Liver (tissue), 9 donors: Measurements from ENCODE around the gene PTBP3. TPM values are rescaled to one million over a fixed set of nuclear protein-coding genes. Genes with fewer than 3 reads are reported as not detected.

Experiments
- DNase-seq: peaks from one replicate; pipeline ENCODE4 v3.0.0-alpha.2; 2017; ENCODE audit warnings: low spot score
- H3K27ac ChIP-seq, 2 donors: one replicate each; pipeline ENCODE4 v1.7.0; 2013; ENCODE audit warnings: inconsistent platforms in 2 of 2, low read length in 2 of 2, control low read depth in 1 of 2, low read depth in 1 of 2, mild to moderate bottlenecking in 1 of 2
- H3K27me3 ChIP-seq, 4 donors: one replicate each; pipeline versions ENCODE4 v1.6.1 to v1.7.0; 2013; ENCODE audit warnings: low read length in 3 of 4, inconsistent platforms in 1 of 4, mild to moderate bottlenecking in 1 of 4, moderate library complexity in 1 of 4; ENCODE audit not compliant: control insufficient read depth in 4 of 4, insufficient read depth in 4 of 4
- H3K36me3 ChIP-seq, 4 donors: one replicate each; pipeline versions ENCODE4 v1.6.1 to v1.7.0; 2013; ENCODE audit warnings: low read length in 3 of 4, mild to moderate bottlenecking in 3 of 4, low read depth in 1 of 4, moderate library complexity in 1 of 4; ENCODE audit not compliant: control insufficient read depth in 4 of 4, insufficient read depth in 3 of 4
- H3K4me1 ChIP-seq, 4 donors: one replicate each; pipeline versions ENCODE4 v1.6.1 to v1.7.0; 2013; ENCODE audit warnings: low read length in 3 of 4, mild to moderate bottlenecking in 3 of 4, moderate library complexity in 1 of 4; ENCODE audit not compliant: control insufficient read depth in 4 of 4, insufficient read depth in 4 of 4
- H3K4me3 ChIP-seq, 3 donors: one replicate each; pipeline versions ENCODE4 v1.6.1 to v1.7.0; 2013; ENCODE audit warnings: low read length in 3 of 3, control low read depth in 1 of 3, low read depth in 1 of 3, mild to moderate bottlenecking in 1 of 3
- H3K9ac ChIP-seq, 2 donors: one replicate each; pipeline ENCODE4 v1.7.0; 2013; ENCODE audit warnings: low read length in 2 of 2, mild to moderate bottlenecking in 2 of 2, moderate library complexity in 2 of 2, control low read depth in 1 of 2, low read depth in 1 of 2
- H3K9me3 ChIP-seq, 4 donors: one replicate each; pipeline versions ENCODE4 v1.6.1 to v1.7.0; 2013; ENCODE audit warnings: low read length in 3 of 4; ENCODE audit not compliant: control insufficient read depth in 4 of 4
- ATF3 ChIP-seq: IDR thresholded peaks from 2 replicates; pipeline ENCODE4 v1.6.1; 2016; ENCODE audit warnings: antibody characterized with exemption
- CTCF ChIP-seq: fragments of 150-350 bp; IDR thresholded peaks from 2 replicates; pipeline ENCODE4 v1.5.1; 2017; ENCODE audit warnings: improper control_type of control experiment, low read depth, low read length; ENCODE audit not compliant: missing input control
- EGR1 ChIP-seq, 2 donors: IDR thresholded peaks; 2 replicates each; pipeline ENCODE4 v1.6.1; 2016 to 2018; ENCODE audit warnings: antibody characterized with exemption in 2 of 2, low read depth in 2 of 2
- FOXA2 ChIP-seq: IDR thresholded peaks from 2 replicates; pipeline ENCODE4 v1.6.1; 2016; ENCODE audit warnings: antibody characterized with exemption
- GABPA ChIP-seq, 2 donors: IDR thresholded peaks in 1 of 2; conservative IDR thresholded peaks in 1 of 2; 2 replicates each; pipeline ENCODE4 v1.6.1; 2016; ENCODE audit warnings: antibody characterized with exemption in 2 of 2, mild to moderate bottlenecking in 1 of 2, moderate library complexity in 1 of 2
- HNF4A ChIP-seq, 2 donors: conservative IDR thresholded peaks; 2 replicates each; pipeline ENCODE4 v1.6.1; 2016; ENCODE audit warnings: antibody characterized with exemption in 2 of 2, mild to moderate bottlenecking in 2 of 2
- HNF4G ChIP-seq: IDR thresholded peaks from 2 replicates; pipeline ENCODE4 v1.6.1; 2016; ENCODE audit warnings: antibody characterized with exemption
- JUND ChIP-seq, 2 donors: IDR thresholded peaks; 2 replicates each; pipeline ENCODE4 v1.6.1; 2016; ENCODE audit warnings: antibody characterized with exemption in 2 of 2
- MAX ChIP-seq: IDR thresholded peaks from 2 replicates; pipeline ENCODE4 v1.6.1; 2016; ENCODE audit warnings: antibody characterized with exemption
- NR2F2 ChIP-seq: IDR thresholded peaks from 2 replicates; pipeline ENCODE4 v1.6.1; 2016; ENCODE audit warnings: antibody characterized with exemption
- RAD21 ChIP-seq, 2 donors: IDR thresholded peaks; 2 replicates each; pipeline ENCODE4 v1.6.1; 2016; ENCODE audit warnings: antibody characterized with exemption in 2 of 2, mild to moderate bottlenecking in 2 of 2
- REST ChIP-seq: IDR thresholded peaks from 2 replicates; pipeline ENCODE4 v1.6.1; 2016; ENCODE audit warnings: antibody characterized with exemption, mild to moderate bottlenecking
- RXRA ChIP-seq, 2 donors: IDR thresholded peaks; 2 replicates each; pipeline ENCODE4 v1.6.1; 2017 to 2018; ENCODE audit warnings: antibody characterized with exemption in 2 of 2, mild to moderate bottlenecking in 1 of 2
- TAF1 ChIP-seq: conservative IDR thresholded peaks from 2 replicates; pipeline ENCODE4 v1.6.1; 2016; ENCODE audit warnings: antibody characterized with exemption, mild to moderate bottlenecking
- YY1 ChIP-seq: IDR thresholded peaks from 2 replicates; pipeline ENCODE4 v1.6.1; 2016; ENCODE audit warnings: antibody characterized with exemption, mild to moderate bottlenecking
- ZBTB33 ChIP-seq: IDR thresholded peaks from 2 replicates; pipeline ENCODE4 v1.6.1; 2016; ENCODE audit warnings: antibody characterized with exemption
- whole genome bisulfite sequencing: extraction: QIAGEN DNeasy Blood & Tissue Kit; methylation state at CpG from one replicate; pipeline ENCODE4 v1.1.7; 2013; 5-methylcytosine and 5-hydroxymethylcytosine counted together
- polyA plus RNA-seq, 2 donors: library from polyadenylated mRNA; stranded (reverse) in 1 of 2; unstranded in 1 of 2; fragments of 200-250 nt in 1 of 2; fragments of >200 nt in 1 of 2; fragmentation: Nextera tagmentation in 1 of 2; extraction: Ambion mirVana in 1 of 2; gene quantifications; one replicate each; pipeline versions ENCODE4 v1.2.1 to v1.2.3, GENCODE V29; 2013 to 2015
- total RNA-seq, 2 donors: library from RNA; depleted of rRNA; stranded (reverse); fragments of >200 nt; gene quantifications; one replicate each; pipeline ENCODE4 v1.2.3, GENCODE V29; 2014
- donor health status: healthy.
- donor health status: healthy.
- donor health status: healthy.
- donor health status: healthy.
- donor health status: healthy.

Gene PTBP3
- total and polyA plus RNA-seq, 4 donors: 4.3 to 34.1 (median 9.2) TPM

GRCh38 chr9:112258106-112258505, 75.3 kb downstream of the PTBP3 start (continued):
- no peak for TF ChIP-seq CTCF
- no peak for TF ChIP-seq GABPA (IDR thresholded peaks at IDR 0.05 in 1 of 2, conservative IDR thresholded peaks at IDR 0.05 in 1 of 2)
- no peak for TF ChIP-seq ATF3
- no peak for TF ChIP-seq TAF1

GRCh38 chr9:112252194-112252593, 81.2 kb downstream of the PTBP3 start:
- Histone ChIP-seq H3K27ac (no peak overlapping the region), H3K4me1 (no peaks in the 10 kb centered on the region), H3K4me3 (no peak overlapping the region), H3K36me3 (peaks cover 0 to 7% (median 3%) of the 10 kb centered on the region in 4 donors), H3K27me3 (no peaks in the 10 kb centered on the region), H3K9me3 (no peaks in the 10 kb centered on the region), H3K9ac (no peak overlapping the region)
- WGBS: 92% methylated on average over 5 of the region's 5 CpGs
- TF ChIP-seq ATF3 (no peak), RXRA (IDR thresholded peaks at IDR 0.05) (no peak), GABPA (IDR thresholded peaks at IDR 0.05 in 1 of 2, conservative IDR thresholded peaks at IDR 0.05 in 1 of 2) (no peak), NR2F2 (no peak), JUND (IDR thresholded peaks at IDR 0.05) (no peak), CTCF (no peak), TAF1 (no peak), REST (no peak), ZBTB33 (no peak), MAX (no peak), EGR1 (IDR thresholded peaks at IDR 0.05; ENCODE audit: low read depth in 2 of 2) (no peak), FOXA2 (no peak), HNF4A (conservative IDR thresholded peaks at IDR 0.05) (no peak), RAD21 (IDR thresholded peaks at IDR 0.05) (no peak), YY1 (no peak), HNF4G (no peak)
- no peak for DNase-seq
